Measurements from ENCODE around the gene FZD7. TPM values are rescaled to one million over a fixed set of nuclear protein-coding genes. Genes with fewer than 3 reads are reported as not detected.
A peak's percentile ranks its signal among the peaks of the same experiment; 100 is the strongest.

The FZD7 gene
- total and polyA plus RNA-seq, 5 donors from 2014 or later, result 0.09 to 0.42 TPM; not detected in 3

DNA sequence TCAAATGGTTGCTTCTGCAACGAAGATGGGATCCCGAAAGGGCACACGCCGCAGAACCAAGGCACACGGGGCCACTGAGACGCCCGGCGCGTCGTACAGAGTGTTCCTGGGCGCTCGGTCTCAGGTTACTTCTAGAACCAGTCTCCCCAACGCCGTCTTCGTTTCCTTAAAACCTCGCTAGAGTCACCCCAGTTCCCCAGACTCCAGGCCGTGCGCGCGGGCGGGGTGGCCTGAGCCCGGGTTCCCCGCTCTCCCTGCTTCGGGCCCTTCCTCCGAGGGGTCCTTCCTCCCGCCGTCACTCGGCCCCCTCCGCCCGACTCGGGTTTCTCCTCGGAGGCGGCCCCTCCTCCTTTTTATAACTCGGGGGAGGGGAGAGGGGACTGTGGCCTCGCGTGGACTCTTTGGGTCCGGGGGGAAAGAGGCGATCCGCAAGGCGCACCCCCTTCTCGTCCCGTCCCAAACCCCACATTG is 774 bp upstream of the FZD7 start:
- H3K27ac Mint-ChIP-seq, result peak overlapping the region in 2 of 3 donors; percentile 62 to 79
- peak overlapping the region; percentile 69 for H3K4me3 ChIP-seq (ENCODE audit: low read depth, low read length)
- no peaks in the 10 kb centered on the region for H3K9me3 Mint-ChIP-seq
- DNase-seq (peak in 2 of 3 donors; percentile 23 to 52), ATAC-seq (ENCODE audit: low read depth in 2 of 2) (peak in 1 of 2 donors; percentile 17)
- H3K27me3 ChIP-seq (ENCODE audit: control insufficient read depth, insufficient read depth, low read length), result peaks cover 19% of the 10 kb centered on the region
- H3K27ac ChIP-seq (ENCODE audit: insufficient read depth, low read length, poor library complexity, severe bottlenecking), result no peak overlapping the region
- H3K4me1 Mint-ChIP-seq, result peaks cover 0 to 19% (median 12%) of the 10 kb centered on the region in 4 donors
- no peaks in the 10 kb centered on the region for H3K9me3 ChIP-seq (ENCODE audit: control insufficient read depth in 2 of 2, low read length in 2 of 2)
- no peaks in the 10 kb centered on the region for H3K36me3 Mint-ChIP-seq
- peaks cover 50% of the 10 kb centered on the region for H3K27me3 Mint-ChIP-seq
- H3K36me3 ChIP-seq (ENCODE audit: control insufficient read depth, insufficient read depth, low read length), result no peaks in the 10 kb centered on the region
- peaks cover 27% of the 10 kb centered on the region for H3K4me1 ChIP-seq (ENCODE audit: control insufficient read depth, insufficient read depth, low read length, poor library complexity, severe bottlenecking)
- peak overlapping the region; percentile 85 to 92 (median 90) for H3K4me3 Mint-ChIP-seq

DNA sequence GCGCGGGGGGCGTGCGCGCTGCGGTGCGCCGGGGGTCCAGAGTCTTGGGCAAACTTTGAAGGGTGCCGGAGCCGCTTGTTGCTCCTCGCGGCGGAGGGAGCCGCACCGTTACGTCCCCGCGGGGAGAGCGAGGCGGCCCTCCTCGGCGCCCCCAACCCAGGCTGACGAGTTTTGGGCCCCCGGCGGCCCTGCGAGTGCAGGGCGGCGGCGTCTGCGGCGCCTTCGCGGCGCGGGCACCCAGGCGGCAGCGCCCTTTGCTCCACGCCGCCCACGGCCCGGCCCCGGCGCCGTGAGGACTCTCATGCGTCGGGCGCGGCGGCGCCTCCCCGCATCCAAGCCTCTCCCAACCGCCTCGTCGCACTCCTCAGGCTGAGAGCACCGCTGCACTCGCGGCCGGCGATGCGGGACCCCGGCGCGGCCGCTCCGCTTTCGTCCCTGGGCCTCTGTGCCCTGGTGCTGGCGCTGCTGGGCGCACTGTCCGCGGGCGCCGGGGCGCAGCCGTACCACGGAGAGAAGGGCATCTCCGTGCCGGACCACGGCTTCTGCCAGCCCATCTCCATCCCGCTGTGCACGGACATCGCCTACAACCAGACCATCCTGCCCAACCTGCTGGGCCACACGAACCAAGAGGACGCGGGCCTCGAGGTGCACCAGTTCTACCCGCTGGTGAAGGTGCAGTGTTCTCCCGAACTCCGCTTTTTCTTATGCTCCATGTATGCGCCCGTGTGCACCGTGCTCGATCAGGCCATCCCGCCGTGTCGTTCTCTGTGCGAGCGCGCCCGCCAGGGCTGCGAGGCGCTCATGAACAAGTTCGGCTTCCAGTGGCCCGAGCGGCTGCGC is 814 bp downstream of the FZD7 start:
- Mint-ChIP-seq H3K27me3 (peaks cover 50% of the 10 kb centered on the region), H3K36me3 (no peaks in the 10 kb centered on the region), H3K27ac (peak overlapping the region in 1 of 3 donors; percentile 40), H3K4me3 (peak overlapping the region in 2 of 4 donors; percentile 85 to 91), H3K4me1 (peaks cover 0 to 19% (median 12%) of the 10 kb centered on the region in 4 donors), H3K9me3 (peaks cover 0 to 2% (median 0%) of the 10 kb centered on the region in 7 donors)
- peaks cover 27% of the 10 kb centered on the region for H3K4me1 ChIP-seq (ENCODE audit: control insufficient read depth, insufficient read depth, low read length, poor library complexity, severe bottlenecking)
- peaks cover 34% of the 10 kb centered on the region for H3K27me3 ChIP-seq (ENCODE audit: control insufficient read depth, insufficient read depth, low read length)
- no peaks in the 10 kb centered on the region for H3K9me3 ChIP-seq (ENCODE audit: control insufficient read depth in 2 of 2, low read length in 2 of 2)
- H3K4me3 ChIP-seq (ENCODE audit: low read depth, low read length), result peak overlapping the region; percentile 37
- ATAC-seq (ENCODE audit: low read depth in 2 of 2), result peak in 1 of 2 donors; percentile 6
- DNase-seq, result peak; percentile 6 to 43 (median 32)
- H3K36me3 ChIP-seq (ENCODE audit: control insufficient read depth, insufficient read depth, low read length), result no peaks in the 10 kb centered on the region
- no peak overlapping the region for H3K27ac ChIP-seq (ENCODE audit: insufficient read depth, low read length, poor library complexity, severe bottlenecking)

DNA sequence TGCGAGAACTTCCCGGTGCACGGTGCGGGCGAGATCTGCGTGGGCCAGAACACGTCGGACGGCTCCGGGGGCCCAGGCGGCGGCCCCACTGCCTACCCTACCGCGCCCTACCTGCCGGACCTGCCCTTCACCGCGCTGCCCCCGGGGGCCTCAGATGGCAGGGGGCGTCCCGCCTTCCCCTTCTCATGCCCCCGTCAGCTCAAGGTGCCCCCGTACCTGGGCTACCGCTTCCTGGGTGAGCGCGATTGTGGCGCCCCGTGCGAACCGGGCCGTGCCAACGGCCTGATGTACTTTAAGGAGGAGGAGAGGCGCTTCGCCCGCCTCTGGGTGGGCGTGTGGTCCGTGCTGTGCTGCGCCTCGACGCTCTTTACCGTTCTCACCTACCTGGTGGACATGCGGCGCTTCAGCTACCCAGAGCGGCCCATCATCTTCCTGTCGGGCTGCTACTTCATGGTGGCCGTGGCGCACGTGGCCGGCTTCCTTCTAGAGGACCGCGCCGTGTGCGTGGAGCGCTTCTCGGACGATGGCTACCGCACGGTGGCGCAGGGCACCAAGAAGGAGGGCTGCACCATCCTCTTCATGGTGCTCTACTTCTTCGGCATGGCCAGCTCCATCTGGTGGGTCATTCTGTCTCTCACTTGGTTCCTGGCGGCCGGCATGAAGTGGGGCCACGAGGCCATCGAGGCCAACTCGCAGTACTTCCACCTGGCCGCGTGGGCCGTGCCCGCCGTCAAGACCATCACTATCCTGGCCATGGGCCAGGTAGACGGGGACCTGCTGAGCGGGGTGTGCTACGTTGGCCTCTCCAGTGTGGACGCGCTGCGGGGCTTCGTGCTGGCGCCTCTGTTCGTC is 1.7 kb downstream of the FZD7 start:
- H3K4me3 ChIP-seq (ENCODE audit: low read depth, low read length), result no peak overlapping the region
- peaks cover 43% of the 10 kb centered on the region for H3K27me3 ChIP-seq (ENCODE audit: control insufficient read depth, insufficient read depth, low read length)
- no peaks in the 10 kb centered on the region for H3K36me3 Mint-ChIP-seq
- H3K27ac ChIP-seq (ENCODE audit: insufficient read depth, low read length, poor library complexity, severe bottlenecking), result no peak overlapping the region
- no peaks in the 10 kb centered on the region for H3K9me3 ChIP-seq (ENCODE audit: control insufficient read depth in 2 of 2, low read length in 2 of 2)
- H3K27ac Mint-ChIP-seq, result peak overlapping the region in 1 of 3 donors; percentile 40
- peaks cover 0 to 19% (median 12%) of the 10 kb centered on the region in 4 donors for H3K4me1 Mint-ChIP-seq
- H3K36me3 ChIP-seq (ENCODE audit: control insufficient read depth, insufficient read depth, low read length), result no peaks in the 10 kb centered on the region
- H3K4me3 Mint-ChIP-seq, result peak overlapping the region in 1 of 4 donors; percentile 91
- peaks cover 0 to 2% (median 0%) of the 10 kb centered on the region in 7 donors for H3K9me3 Mint-ChIP-seq
- H3K4me1 ChIP-seq (ENCODE audit: control insufficient read depth, insufficient read depth, low read length, poor library complexity, severe bottlenecking), result peaks cover 27% of the 10 kb centered on the region
- DNase-seq, result peak in 2 of 3 donors; percentile 3 to 45
- peaks cover 51% of the 10 kb centered on the region for H3K27me3 Mint-ChIP-seq
- ATAC-seq (ENCODE audit: low read depth in 2 of 2), result no peak

DNA sequence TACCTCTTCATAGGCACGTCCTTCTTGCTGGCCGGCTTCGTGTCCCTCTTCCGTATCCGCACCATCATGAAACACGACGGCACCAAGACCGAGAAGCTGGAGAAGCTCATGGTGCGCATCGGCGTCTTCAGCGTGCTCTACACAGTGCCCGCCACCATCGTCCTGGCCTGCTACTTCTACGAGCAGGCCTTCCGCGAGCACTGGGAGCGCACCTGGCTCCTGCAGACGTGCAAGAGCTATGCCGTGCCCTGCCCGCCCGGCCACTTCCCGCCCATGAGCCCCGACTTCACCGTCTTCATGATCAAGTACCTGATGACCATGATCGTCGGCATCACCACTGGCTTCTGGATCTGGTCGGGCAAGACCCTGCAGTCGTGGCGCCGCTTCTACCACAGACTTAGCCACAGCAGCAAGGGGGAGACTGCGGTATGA is 2.3 kb downstream of the FZD7 start:
- H3K4me3 ChIP-seq (ENCODE audit: low read depth, low read length), result no peak overlapping the region

DNA sequence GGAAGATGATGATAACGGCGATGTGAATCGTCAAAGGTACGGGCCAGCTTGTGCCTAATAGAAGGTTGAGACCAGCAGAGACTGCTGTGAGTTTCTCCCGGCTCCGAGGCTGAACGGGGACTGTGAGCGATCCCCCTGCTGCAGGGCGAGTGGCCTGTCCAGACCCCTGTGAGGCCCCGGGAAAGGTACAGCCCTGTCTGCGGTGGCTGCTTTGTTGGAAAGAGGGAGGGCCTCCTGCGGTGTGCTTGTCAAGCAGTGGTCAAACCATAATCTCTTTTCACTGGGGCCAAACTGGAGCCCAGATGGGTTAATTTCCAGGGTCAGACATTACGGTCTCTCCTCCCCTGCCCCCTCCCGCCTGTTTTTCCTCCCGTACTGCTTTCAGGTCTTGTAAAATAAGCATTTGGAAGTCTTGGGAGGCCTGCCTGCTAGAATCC is 3.0 kb downstream of the FZD7 start:
- no peak for DNase-seq
- no peak overlapping the region for H3K4me3 ChIP-seq (ENCODE audit: low read depth, low read length)
- no peak overlapping the region for H3K4me3 Mint-ChIP-seq
- H3K9me3 ChIP-seq (ENCODE audit: control insufficient read depth in 2 of 2, low read length in 2 of 2), result no peaks in the 10 kb centered on the region
- no peaks in the 10 kb centered on the region for H3K36me3 ChIP-seq (ENCODE audit: control insufficient read depth, insufficient read depth, low read length)
- no peak for ATAC-seq (ENCODE audit: low read depth in 2 of 2)
- H3K27me3 ChIP-seq (ENCODE audit: control insufficient read depth, insufficient read depth, low read length), result peaks cover 50% of the 10 kb centered on the region
- H3K27ac Mint-ChIP-seq, result no peak overlapping the region
- peaks cover 0 to 15% (median 11%) of the 10 kb centered on the region in 4 donors for H3K4me1 Mint-ChIP-seq
- peaks cover 0 to 2% (median 0%) of the 10 kb centered on the region in 7 donors for H3K9me3 Mint-ChIP-seq
- H3K36me3 Mint-ChIP-seq, result no peaks in the 10 kb centered on the region
- H3K27ac ChIP-seq (ENCODE audit: insufficient read depth, low read length, poor library complexity, severe bottlenecking), result no peak overlapping the region
- peaks cover 51% of the 10 kb centered on the region for H3K27me3 Mint-ChIP-seq
- H3K4me1 ChIP-seq (ENCODE audit: control insufficient read depth, insufficient read depth, low read length, poor library complexity, severe bottlenecking), result peaks cover 27% of the 10 kb centered on the region

More for the DNA sequence above, 2.3 kb downstream of the FZD7 start:
- Histone ChIP-seq H3K27me3 (ENCODE audit: control insufficient read depth, insufficient read depth, low read length) (peaks cover 46% of the 10 kb centered on the region), H3K27ac (ENCODE audit: insufficient read depth, low read length, poor library complexity, severe bottlenecking) (no peak overlapping the region), H3K9me3 (ENCODE audit: control insufficient read depth in 2 of 2, low read length in 2 of 2) (no peaks in the 10 kb centered on the region), H3K36me3 (ENCODE audit: control insufficient read depth, insufficient read depth, low read length) (no peaks in the 10 kb centered on the region), H3K4me1 (ENCODE audit: control insufficient read depth, insufficient read depth, low read length, poor library complexity, severe bottlenecking) (peaks cover 27% of the 10 kb centered on the region)
- Mint-ChIP-seq H3K4me1 (peaks cover 0 to 19% (median 12%) of the 10 kb centered on the region in 4 donors), H3K36me3 (no peaks in the 10 kb centered on the region), H3K27ac (no peak overlapping the region), H3K27me3 (peaks cover 51% of the 10 kb centered on the region), H3K9me3 (peaks cover 0 to 2% (median 0%) of the 10 kb centered on the region in 7 donors), H3K4me3 (no peak overlapping the region)
- no peak for DNase-seq
- no peak for ATAC-seq (ENCODE audit: low read depth in 2 of 2)

DNA sequence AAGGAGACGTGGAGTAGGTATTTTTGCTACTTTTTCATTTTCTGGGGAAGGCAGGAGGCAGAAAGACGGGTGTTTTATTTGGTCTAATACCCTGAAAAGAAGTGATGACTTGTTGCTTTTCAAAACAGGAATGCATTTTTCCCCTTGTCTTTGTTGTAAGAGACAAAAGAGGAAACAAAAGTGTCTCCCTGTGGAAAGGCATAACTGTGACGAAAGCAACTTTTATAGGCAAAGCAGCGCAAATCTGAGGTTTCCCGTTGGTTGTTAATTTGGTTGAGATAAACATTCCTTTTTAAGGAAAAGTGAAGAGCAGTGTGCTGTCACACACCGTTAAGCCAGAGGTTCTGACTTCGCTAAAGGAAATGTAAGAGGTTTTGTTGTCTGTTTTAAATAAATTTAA is 3.4 kb downstream of the FZD7 start:
- Mint-ChIP-seq H3K27ac (no peak overlapping the region), H3K4me3 (no peak overlapping the region), H3K36me3 (no peaks in the 10 kb centered on the region), H3K27me3 (peaks cover 52% of the 10 kb centered on the region), H3K4me1 (peaks cover 0 to 12% (median 8%) of the 10 kb centered on the region in 4 donors), H3K9me3 (peaks cover 0 to 2% (median 0%) of the 10 kb centered on the region in 7 donors)
- peaks cover 54% of the 10 kb centered on the region for H3K27me3 ChIP-seq (ENCODE audit: control insufficient read depth, insufficient read depth, low read length)
- DNase-seq (no peak), ATAC-seq (ENCODE audit: low read depth in 2 of 2) (no peak)
- no peaks in the 10 kb centered on the region for H3K36me3 ChIP-seq (ENCODE audit: control insufficient read depth, insufficient read depth, low read length)
- H3K27ac ChIP-seq (ENCODE audit: insufficient read depth, low read length, poor library complexity, severe bottlenecking), result no peak overlapping the region
- H3K9me3 ChIP-seq (ENCODE audit: control insufficient read depth in 2 of 2, low read length in 2 of 2), result no peaks in the 10 kb centered on the region
- no peak overlapping the region for H3K4me3 ChIP-seq (ENCODE audit: low read depth, low read length)
- H3K4me1 ChIP-seq (ENCODE audit: control insufficient read depth, insufficient read depth, low read length, poor library complexity, severe bottlenecking), result peaks cover 27% of the 10 kb centered on the region

DNA sequence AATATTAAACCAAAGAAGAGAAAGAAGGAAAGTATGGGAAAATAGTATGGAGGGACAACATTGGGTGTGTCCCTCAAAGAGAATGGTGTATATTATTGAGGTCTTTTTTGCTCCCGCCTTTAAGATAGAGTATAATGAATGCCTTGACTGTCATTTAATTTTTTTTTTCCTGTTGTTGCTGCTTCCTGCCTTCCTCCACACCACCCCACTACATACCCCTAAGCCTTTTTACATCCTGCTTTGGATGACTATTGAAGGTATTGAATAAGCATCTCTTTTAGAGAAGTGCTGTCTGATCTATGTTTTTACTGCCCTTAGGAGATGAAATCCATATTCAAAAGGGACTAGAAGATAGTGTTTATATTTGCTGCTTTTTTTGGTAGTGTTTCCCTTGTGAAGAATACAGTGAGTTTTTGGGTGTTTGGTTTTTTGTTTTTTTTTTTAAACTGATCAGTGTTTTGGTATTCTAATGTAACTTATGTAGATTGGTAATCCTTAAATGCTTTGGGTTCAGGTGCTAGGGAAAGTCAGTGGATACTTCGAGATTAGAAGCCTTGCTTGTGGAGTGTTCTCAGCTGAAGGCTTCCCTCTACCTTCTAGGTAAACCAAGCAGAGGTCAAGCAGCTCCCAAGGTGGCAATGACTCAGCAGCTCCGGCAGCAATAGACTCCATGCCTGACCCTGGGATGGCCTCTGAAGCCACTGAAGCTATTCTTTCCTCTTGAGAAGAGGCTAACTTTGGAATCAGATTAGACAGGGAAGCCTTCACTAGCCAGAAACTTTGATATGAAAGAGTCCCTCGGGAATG is 5.0 kb downstream of the FZD7 start:
- Histone ChIP-seq H3K27ac (ENCODE audit: insufficient read depth, low read length, poor library complexity, severe bottlenecking) (no peak overlapping the region), H3K36me3 (ENCODE audit: control insufficient read depth, insufficient read depth, low read length) (no peaks in the 10 kb centered on the region), H3K27me3 (ENCODE audit: control insufficient read depth, insufficient read depth, low read length) (peaks cover 55% of the 10 kb centered on the region), H3K4me1 (ENCODE audit: control insufficient read depth, insufficient read depth, low read length, poor library complexity, severe bottlenecking) (peaks cover 19% of the 10 kb centered on the region), H3K4me3 (ENCODE audit: low read depth, low read length) (no peak overlapping the region), H3K9me3 (ENCODE audit: control insufficient read depth in 2 of 2, low read length in 2 of 2) (no peaks in the 10 kb centered on the region)
- no peak for ATAC-seq (ENCODE audit: low read depth in 2 of 2)
- Mint-ChIP-seq H3K9me3 (peaks cover 0 to 2% (median 0%) of the 10 kb centered on the region in 7 donors), H3K4me1 (peaks cover 0 to 3% (median 0%) of the 10 kb centered on the region in 4 donors), H3K27ac (peak overlapping the region in 1 of 3 donors; percentile 3), H3K36me3 (no peaks in the 10 kb centered on the region), H3K4me3 (no peak overlapping the region), H3K27me3 (peaks cover 53% of the 10 kb centered on the region)
- DNase-seq, result no peak
